Nucleus accumbens (tissue), 56 donors: Measurements from ENCODE around the gene ARFGEF3.
A peak's percentile ranks its signal among the peaks of the same experiment; 100 is the strongest.
"Not testable (repeated sequence)": the region's sequence is repeated elsewhere in the genome, so short reads cannot be mapped to it uniquely, and the experiment has no call there.

Experiments used
- DNase-seq, 56 donors: peaks; one replicate each; lab custom pipeline; 2025; lab: John Stamatoyannopoulos, UW

Gene ARFGEF3

GRCh38 chr6:138206862-138207261, 45.1 kb downstream of the ARFGEF3 start:
- DNase-seq = no peak

- DNase-seq = peak in 10 of 56 donors; percentile 5 to 41 (median 15)
Observed at GRCh38 chr6:138211048-138211581, 49.4 kb downstream of the ARFGEF3 start.

- no peak for DNase-seq
Observed at GRCh38 chr6:138211601-138212000, 49.9 kb downstream of the ARFGEF3 start.

- DNase-seq = not testable (repeated sequence)
Observed at GRCh38 chr6:138212530-138212929, 50.8 kb downstream of the ARFGEF3 start.

GRCh38 chr6:138215093-138215782, 53.5 kb downstream of the ARFGEF3 start:
- no peak for DNase-seq

- no peak for DNase-seq
Observed at GRCh38 chr6:138218449-138218848, 56.7 kb downstream of the ARFGEF3 start, which contains the start of gene PBOV1. Gene PBOV1 (minus strand): TSS chr6:138218491. CDS start chr6:138218395, 96 bp downstream.

GRCh38 chr6:138219398-138219797, 57.7 kb downstream of the ARFGEF3 start:
- DNase-seq = no peak

- DNase-seq = no peak
Observed at GRCh38 chr6:138219901-138220300, 58.2 kb downstream of the ARFGEF3 start.

GRCh38 chr6:138222901-138223546, 61.3 kb downstream of the ARFGEF3 start:
- no peak for DNase-seq

- no peak for DNase-seq
Observed at GRCh38 chr6:138225953-138226352, 64.2 kb downstream of the ARFGEF3 start.

GRCh38 chr6:138226700-138227315, 65.1 kb downstream of the ARFGEF3 start:
- no peak for DNase-seq

- peak in 1 of 56 donors; percentile 5 for DNase-seq
Observed at GRCh38 chr6:138227316-138227781, 65.6 kb downstream of the ARFGEF3 start.

GRCh38 chr6:138229072-138229471, 67.3 kb downstream of the ARFGEF3 start:
- DNase-seq = no peak

- no peak for DNase-seq
Observed at GRCh38 chr6:138229663-138230179, 68.0 kb downstream of the ARFGEF3 start.

- no peak for DNase-seq
Observed at GRCh38 chr6:138230221-138230620, 68.5 kb downstream of the ARFGEF3 start.

GRCh38 chr6:138230759-138231380, 69.1 kb downstream of the ARFGEF3 start:
- peak in 1 of 56 donors; percentile 15 for DNase-seq

GRCh38 chr6:138231381-138231886, 69.7 kb downstream of the ARFGEF3 start:
- no peak for DNase-seq

GRCh38 chr6:138234363-138234762, 72.6 kb downstream of the ARFGEF3 start:
- DNase-seq = no peak

GRCh38 chr6:138235205-138235604, 73.5 kb downstream of the ARFGEF3 start:
- DNase-seq = no peak

- no peak for DNase-seq
Observed at GRCh38 chr6:138235693-138236092, 74.0 kb downstream of the ARFGEF3 start.
